Effector memory CD8-positive, alpha-beta T cell (primary cell): ENCODE measurements around the gene HOXA4.
A peak's percentile ranks its signal among the peaks of the same experiment; 100 is the strongest.

Source experiments
- ATAC-seq: fragments of 150-1000 bp; cut with Tn5 transposase; replicated peaks from 2 replicates; pipeline ENCODE4 v1.10.0; 2021; ENCODE audit warnings: mild to moderate bottlenecking, moderate library complexity
- DNase-seq, 3 experiments: peaks; one replicate each; pipeline ENCODE4 v3.0.0; 2021
- H3K27ac Mint-ChIP-seq, 2 donors: one replicate each; pipeline ENCODE4 v1.8.0; 2022; ENCODE audit warnings: mild to moderate bottlenecking in 2 of 2, mixed read lengths in 2 of 2, moderate library complexity in 2 of 2
- H3K27me3 Mint-ChIP-seq, 2 donors: one replicate each; pipeline ENCODE4 v1.8.0; 2022; ENCODE audit warnings: mixed read lengths in 2 of 2
- H3K36me3 Mint-ChIP-seq: one replicate; pipeline ENCODE4 v1.8.0; 2022; ENCODE audit warnings: mild to moderate bottlenecking, moderate library complexity, mixed read lengths; ENCODE audit not compliant: insufficient read depth
- H3K4me1 Mint-ChIP-seq, 2 donors: one replicate each; pipeline ENCODE4 v1.8.0; 2022; ENCODE audit warnings: low read depth in 2 of 2, mixed read lengths in 2 of 2
- H3K4me3 Mint-ChIP-seq, 2 donors: one replicate each; pipeline ENCODE4 v1.8.0; 2022; ENCODE audit warnings: mild to moderate bottlenecking in 2 of 2, mixed read lengths in 2 of 2, moderate library complexity in 2 of 2
- H3K9me3 Mint-ChIP-seq, 2 donors: one replicate each; pipeline ENCODE4 v1.8.0; 2022; ENCODE audit warnings: mixed read lengths in 2 of 2

Gene HOXA4

GRCh38 chr7:27123477-27124053, 7.0 kb downstream of the HOXA4 start:
- Mint-ChIP-seq H3K36me3 (peaks cover 3% of the 10 kb centered on the region), H3K9me3 (no peaks in the 10 kb centered on the region), H3K27me3 (peaks cover 44 to 52% of the 10 kb centered on the region in 2 donors), H3K4me3 (no peak overlapping the region), H3K4me1 (no peaks in the 10 kb centered on the region), H3K27ac (peak overlapping the region in 1 of 2 donors; percentile 68)
- DNase-seq = no peak
- ATAC-seq = no peak

GRCh38 chr7:27123007-27123476, 7.5 kb downstream of the HOXA4 start:
- no peak overlapping the region for H3K4me3 Mint-ChIP-seq
- H3K4me1 Mint-ChIP-seq = no peaks in the 10 kb centered on the region
- H3K27me3 Mint-ChIP-seq = peaks cover 41 to 50% of the 10 kb centered on the region in 2 donors
- H3K9me3 Mint-ChIP-seq = no peaks in the 10 kb centered on the region
- ATAC-seq = no peak
- H3K27ac Mint-ChIP-seq = no peak overlapping the region
- H3K36me3 Mint-ChIP-seq = peaks cover 3% of the 10 kb centered on the region
- no peak for DNase-seq

GRCh38 chr7:27122077-27122910, 8.3 kb downstream of the HOXA4 start:
- no peaks in the 10 kb centered on the region for H3K4me1 Mint-ChIP-seq
- H3K36me3 Mint-ChIP-seq = peaks cover 3% of the 10 kb centered on the region
- no peaks in the 10 kb centered on the region for H3K9me3 Mint-ChIP-seq
- DNase-seq = no peak
- H3K27ac Mint-ChIP-seq = no peak overlapping the region
- H3K4me3 Mint-ChIP-seq = no peak overlapping the region
- H3K27me3 Mint-ChIP-seq = peaks cover 34 to 50% of the 10 kb centered on the region in 2 donors
- no peak for ATAC-seq

GRCh38 chr7:27121684-27122076, 8.9 kb downstream of the HOXA4 start:
- no peak overlapping the region for H3K4me3 Mint-ChIP-seq
- H3K27ac Mint-ChIP-seq = no peak overlapping the region

GRCh38 chr7:27119412-27119911, 11.1 kb downstream of the HOXA4 start:
- no peaks in the 10 kb centered on the region for H3K4me1 Mint-ChIP-seq
- peaks cover 8 to 36% of the 10 kb centered on the region in 2 donors for H3K27me3 Mint-ChIP-seq
- H3K36me3 Mint-ChIP-seq = peaks cover 3% of the 10 kb centered on the region
- H3K9me3 Mint-ChIP-seq = no peaks in the 10 kb centered on the region
- no peak overlapping the region for H3K4me3 Mint-ChIP-seq
- DNase-seq = no peak
- no peak overlapping the region for H3K27ac Mint-ChIP-seq
- no peak for ATAC-seq

More at GRCh38 chr7:27121684-27122076, 8.9 kb downstream of the HOXA4 start:
- Mint-ChIP-seq H3K27me3 (peaks cover 28 to 49% of the 10 kb centered on the region in 2 donors), H3K9me3 (no peaks in the 10 kb centered on the region), H3K36me3 (peaks cover 3% of the 10 kb centered on the region), H3K4me1 (no peaks in the 10 kb centered on the region)
- no peak for ATAC-seq
- no peak for DNase-seq

GRCh38 chr7:27118580-27118979, 12.0 kb downstream of the HOXA4 start:
- DNase-seq (no peak), ATAC-seq (no peak)
- peaks cover 3% of the 10 kb centered on the region for H3K36me3 Mint-ChIP-seq
- no peak overlapping the region for H3K4me3 Mint-ChIP-seq
- H3K9me3 Mint-ChIP-seq = no peaks in the 10 kb centered on the region
- no peaks in the 10 kb centered on the region for H3K4me1 Mint-ChIP-seq
- H3K27ac Mint-ChIP-seq = no peak overlapping the region
- peaks cover 0 to 27% of the 10 kb centered on the region in 2 donors for H3K27me3 Mint-ChIP-seq

- no peak overlapping the region for H3K27ac Mint-ChIP-seq
- H3K4me1 Mint-ChIP-seq = no peaks in the 10 kb centered on the region
- no peaks in the 10 kb centered on the region for H3K9me3 Mint-ChIP-seq
- no peak for DNase-seq
- H3K4me3 Mint-ChIP-seq = no peak overlapping the region
- ATAC-seq = no peak
- peaks cover 0 to 23% of the 10 kb centered on the region in 2 donors for H3K27me3 Mint-ChIP-seq
- peaks cover 3% of the 10 kb centered on the region for H3K36me3 Mint-ChIP-seq
Measured at GRCh38 chr7:27117887-27118491, 12.6 kb downstream of the HOXA4 start.

- H3K4me3 Mint-ChIP-seq = no peak overlapping the region
- no peaks in the 10 kb centered on the region for H3K4me1 Mint-ChIP-seq
- no peaks in the 10 kb centered on the region for H3K9me3 Mint-ChIP-seq
- no peak overlapping the region for H3K27ac Mint-ChIP-seq
- ATAC-seq (no peak), DNase-seq (no peak)
- peaks cover 3% of the 10 kb centered on the region for H3K36me3 Mint-ChIP-seq
- peaks cover 0 to 23% of the 10 kb centered on the region in 2 donors for H3K27me3 Mint-ChIP-seq
Measured at GRCh38 chr7:27116962-27117886, 13.3 kb downstream of the HOXA4 start.

- H3K4me3 Mint-ChIP-seq = no peak overlapping the region
- H3K4me1 Mint-ChIP-seq = no peaks in the 10 kb centered on the region
- H3K27me3 Mint-ChIP-seq = peaks cover 0 to 31% of the 10 kb centered on the region in 2 donors
- no peak for ATAC-seq
- no peaks in the 10 kb centered on the region for H3K9me3 Mint-ChIP-seq
- no peaks in the 10 kb centered on the region for H3K36me3 Mint-ChIP-seq
- DNase-seq = no peak
- H3K27ac Mint-ChIP-seq = no peak overlapping the region
Measured at GRCh38 chr7:27116031-27116961, 14.3 kb downstream of the HOXA4 start.

GRCh38 chr7:27115221-27116026, 15.1 kb downstream of the HOXA4 start:
- no peak for ATAC-seq

GRCh38 chr7:27114881-27115220, 15.7 kb downstream of the HOXA4 start:
- ATAC-seq (no peak), DNase-seq (no peak)
- Mint-ChIP-seq H3K4me1 (no peaks in the 10 kb centered on the region), H3K27me3 (peaks cover 0 to 39% of the 10 kb centered on the region in 2 donors), H3K9me3 (no peaks in the 10 kb centered on the region), H3K4me3 (no peak overlapping the region), H3K36me3 (no peaks in the 10 kb centered on the region), H3K27ac (no peak overlapping the region)

More at GRCh38 chr7:27115221-27116026, 15.1 kb downstream of the HOXA4 start:
- H3K27me3 Mint-ChIP-seq = peaks cover 0 to 37% of the 10 kb centered on the region in 2 donors
- DNase-seq = no peak
- no peaks in the 10 kb centered on the region for H3K36me3 Mint-ChIP-seq
- no peaks in the 10 kb centered on the region for H3K9me3 Mint-ChIP-seq
- no peak overlapping the region for H3K27ac Mint-ChIP-seq
- H3K4me3 Mint-ChIP-seq = no peak overlapping the region
- H3K4me1 Mint-ChIP-seq = no peaks in the 10 kb centered on the region
